ENCODE results near the gene PITX2. TPM values are rescaled to one million over a fixed set of nuclear protein-coding genes. Genes with fewer than 3 reads are reported as not detected.

PITX2 gene
- total RNA-seq, 1 experiment from 2014 or later: not detected

GRCh38 chr4:110620691-110621327, 2.1 kb downstream of the PITX2 start:
- no peaks in the 10 kb centered on the region for H4K20me1 ChIP-seq (ENCODE audit: insufficient read depth, low read depth, low read length)
- no peaks in the 10 kb centered on the region for H3K79me2 ChIP-seq (ENCODE audit: low read length)
- H3K4me1 ChIP-seq (ENCODE audit: low read length): no peaks in the 10 kb centered on the region
- H3K4me3 ChIP-seq (ENCODE audit: low read length): no peak overlapping the region
- H3K36me3 ChIP-seq (ENCODE audit: insufficient read depth, low read length): no peaks in the 10 kb centered on the region
- H3K9me3 ChIP-seq (ENCODE audit: low read length): no peaks in the 10 kb centered on the region
- no peak overlapping the region for H3K27ac ChIP-seq (ENCODE audit: low read length)
- H3K9ac ChIP-seq (ENCODE audit: low read length): no peak overlapping the region
- H3K9me2 ChIP-seq (replicated peaks; ENCODE audit: insufficient read depth, low read length): no peaks in the 10 kb centered on the region
- no peaks in the 10 kb centered on the region for H3K27me3 ChIP-seq (ENCODE audit: low read length)
- H3K4me2 ChIP-seq (ENCODE audit: low read depth, low read length, poor library complexity, severe bottlenecking): no peak overlapping the region
- DNase-seq: no peak
- no peak overlapping the region for H2AFZ ChIP-seq (ENCODE audit: low read length)

GRCh38 chr4:110620322-110620690, 2.6 kb downstream of the PITX2 start:
- Histone ChIP-seq H3K27me3 (ENCODE audit: low read length) (no peaks in the 10 kb centered on the region), H3K9me3 (ENCODE audit: low read length) (no peaks in the 10 kb centered on the region), H3K9ac (ENCODE audit: low read length) (no peak overlapping the region)

GRCh38 chr4:110619463-110620247, 3.2 kb downstream of the PITX2 start:
- Histone ChIP-seq H3K9me3 (ENCODE audit: low read length) (no peaks in the 10 kb centered on the region), H4K20me1 (ENCODE audit: insufficient read depth, low read depth, low read length) (no peaks in the 10 kb centered on the region), H2AFZ (ENCODE audit: low read length) (no peak overlapping the region), H3K27ac (ENCODE audit: low read length) (no peak overlapping the region), H3K9me2 (replicated peaks; ENCODE audit: insufficient read depth, low read length) (no peaks in the 10 kb centered on the region), H3K9ac (ENCODE audit: low read length) (no peak overlapping the region), H3K79me2 (ENCODE audit: low read length) (no peaks in the 10 kb centered on the region), H3K4me2 (ENCODE audit: low read depth, low read length, poor library complexity, severe bottlenecking) (no peak overlapping the region), H3K36me3 (ENCODE audit: insufficient read depth, low read length) (no peaks in the 10 kb centered on the region), H3K27me3 (ENCODE audit: low read length) (no peaks in the 10 kb centered on the region), H3K4me3 (ENCODE audit: low read length) (no peak overlapping the region), H3K4me1 (ENCODE audit: low read length) (no peaks in the 10 kb centered on the region)
- DNase-seq: no peak

More at GRCh38 chr4:110620322-110620690, 2.6 kb downstream of the PITX2 start:
- H3K9me2 ChIP-seq (replicated peaks; ENCODE audit: insufficient read depth, low read length): no peaks in the 10 kb centered on the region
- no peaks in the 10 kb centered on the region for H3K79me2 ChIP-seq (ENCODE audit: low read length)
- no peak overlapping the region for H3K27ac ChIP-seq (ENCODE audit: low read length)
- H3K36me3 ChIP-seq (ENCODE audit: insufficient read depth, low read length): no peaks in the 10 kb centered on the region
- no peak for DNase-seq
- no peak overlapping the region for H3K4me3 ChIP-seq (ENCODE audit: low read length)
- no peak overlapping the region for H2AFZ ChIP-seq (ENCODE audit: low read length)
- H4K20me1 ChIP-seq (ENCODE audit: insufficient read depth, low read depth, low read length): no peaks in the 10 kb centered on the region
- H3K4me2 ChIP-seq (ENCODE audit: low read depth, low read length, poor library complexity, severe bottlenecking): no peak overlapping the region
- H3K4me1 ChIP-seq (ENCODE audit: low read length): no peaks in the 10 kb centered on the region

- Histone ChIP-seq H3K79me2 (ENCODE audit: low read length) (no peaks in the 10 kb centered on the region), H3K4me1 (ENCODE audit: low read length) (no peaks in the 10 kb centered on the region), H3K4me3 (ENCODE audit: low read length) (no peak overlapping the region), H2AFZ (ENCODE audit: low read length) (no peak overlapping the region), H3K27me3 (ENCODE audit: low read length) (no peaks in the 10 kb centered on the region), H3K9me2 (replicated peaks; ENCODE audit: insufficient read depth, low read length) (no peaks in the 10 kb centered on the region), H3K27ac (ENCODE audit: low read length) (no peak overlapping the region), H3K36me3 (ENCODE audit: insufficient read depth, low read length) (no peaks in the 10 kb centered on the region), H4K20me1 (ENCODE audit: insufficient read depth, low read depth, low read length) (no peaks in the 10 kb centered on the region), H3K9ac (ENCODE audit: low read length) (no peak overlapping the region), H3K4me2 (ENCODE audit: low read depth, low read length, poor library complexity, severe bottlenecking) (no peak overlapping the region), H3K9me3 (ENCODE audit: low read length) (no peaks in the 10 kb centered on the region)
- no peak for DNase-seq
Observed at GRCh38 chr4:110618581-110619462, 4.1 kb downstream of the PITX2 start.

DNA sequence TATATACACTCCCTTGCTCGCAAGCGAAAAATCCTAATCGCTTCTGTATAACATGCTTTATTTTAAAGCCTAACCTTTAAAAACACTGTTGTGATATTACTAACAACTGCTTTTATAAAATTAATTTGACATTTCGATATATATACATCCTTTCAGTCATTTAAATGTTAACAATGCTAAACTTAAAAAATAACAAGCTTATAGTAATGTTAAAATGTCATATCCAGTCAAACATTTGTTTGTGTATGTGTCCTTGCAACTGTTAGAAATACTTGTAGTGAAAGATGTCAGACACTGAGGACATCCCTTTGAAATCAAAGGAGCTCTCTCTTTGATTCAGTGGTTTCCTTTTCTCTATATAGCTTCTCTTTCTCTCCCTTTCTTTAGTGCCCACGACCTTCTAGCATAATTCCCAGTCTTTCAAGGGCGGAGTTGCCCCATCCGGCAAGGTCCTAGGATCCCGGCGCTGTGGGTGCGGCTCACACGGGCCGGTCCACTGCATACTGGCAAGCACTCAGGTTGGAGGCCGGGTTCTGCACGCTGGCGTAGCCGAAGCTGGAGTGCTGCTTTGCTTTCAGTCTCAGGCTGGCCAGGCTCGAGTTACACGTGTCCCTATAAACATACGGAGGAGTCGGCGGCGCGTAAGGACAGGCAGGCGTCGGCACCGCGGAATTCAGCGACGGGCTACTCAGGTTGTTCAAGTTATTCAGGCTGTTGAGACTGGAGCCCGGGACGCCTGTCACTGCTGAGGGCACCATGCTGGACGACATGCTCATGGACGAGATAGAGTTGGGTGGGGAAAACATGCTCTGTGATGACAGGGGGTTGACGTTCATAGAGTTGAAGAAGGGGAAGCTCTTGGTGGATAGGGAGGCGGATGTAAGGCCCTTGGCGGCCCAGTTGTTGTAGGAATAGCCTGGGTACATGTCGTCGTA, 5.0 kb downstream of the PITX2 start:
- no peak overlapping the region for H3K9ac ChIP-seq (ENCODE audit: low read length)
- no peak for DNase-seq
- H3K4me1 ChIP-seq (ENCODE audit: low read length): no peaks in the 10 kb centered on the region
- no peak overlapping the region for H3K4me2 ChIP-seq (ENCODE audit: low read depth, low read length, poor library complexity, severe bottlenecking)
- H2AFZ ChIP-seq (ENCODE audit: low read length): no peak overlapping the region
- no peaks in the 10 kb centered on the region for H4K20me1 ChIP-seq (ENCODE audit: insufficient read depth, low read depth, low read length)
- no peaks in the 10 kb centered on the region for H3K36me3 ChIP-seq (ENCODE audit: insufficient read depth, low read length)
- H3K4me3 ChIP-seq (ENCODE audit: low read length): no peak overlapping the region
- no peaks in the 10 kb centered on the region for H3K27me3 ChIP-seq (ENCODE audit: low read length)
- H3K79me2 ChIP-seq (ENCODE audit: low read length): no peaks in the 10 kb centered on the region
- no peak overlapping the region for H3K27ac ChIP-seq (ENCODE audit: low read length)
- H3K9me2 ChIP-seq (replicated peaks; ENCODE audit: insufficient read depth, low read length): no peaks in the 10 kb centered on the region
- H3K9me3 ChIP-seq (ENCODE audit: low read length): no peaks in the 10 kb centered on the region

DNA sequence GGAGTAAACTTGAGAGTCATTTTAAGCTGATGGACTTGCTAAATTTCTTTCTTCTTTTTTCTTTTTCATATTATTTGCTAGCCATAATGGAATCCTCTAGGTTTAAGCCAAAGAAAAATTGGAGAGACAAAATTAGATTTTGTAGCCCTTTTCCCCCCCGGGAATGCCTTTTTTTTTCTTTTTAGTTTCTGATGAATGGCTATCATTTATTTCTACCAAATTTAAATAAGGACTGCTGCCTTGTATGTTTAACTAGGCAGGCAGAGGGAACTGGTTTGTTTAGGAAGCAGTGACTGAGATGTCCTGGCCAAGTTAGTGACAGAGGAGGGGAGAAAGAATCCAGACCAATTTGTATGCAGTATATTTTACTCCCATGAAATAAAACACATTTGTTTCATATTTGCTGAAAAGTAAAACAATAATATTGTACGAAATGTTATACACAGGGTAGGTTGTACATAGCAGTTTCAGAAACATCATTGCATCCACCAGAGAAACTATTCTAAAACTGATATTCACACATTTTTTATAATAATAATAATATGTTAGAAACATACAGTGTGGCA, 5.7 kb downstream of the PITX2 start:
- H3K36me3 ChIP-seq (ENCODE audit: insufficient read depth, low read length): no peaks in the 10 kb centered on the region
- no peak overlapping the region for H3K4me3 ChIP-seq (ENCODE audit: low read length)
- no peak overlapping the region for H3K9ac ChIP-seq (ENCODE audit: low read length)
- H3K79me2 ChIP-seq (ENCODE audit: low read length): no peaks in the 10 kb centered on the region
- no peaks in the 10 kb centered on the region for H3K9me3 ChIP-seq (ENCODE audit: low read length)
- H4K20me1 ChIP-seq (ENCODE audit: insufficient read depth, low read depth, low read length): no peaks in the 10 kb centered on the region
- H3K27ac ChIP-seq (ENCODE audit: low read length): no peak overlapping the region
- no peak overlapping the region for H2AFZ ChIP-seq (ENCODE audit: low read length)
- H3K27me3 ChIP-seq (ENCODE audit: low read length): no peaks in the 10 kb centered on the region
- no peaks in the 10 kb centered on the region for H3K4me1 ChIP-seq (ENCODE audit: low read length)
- no peaks in the 10 kb centered on the region for H3K9me2 ChIP-seq (replicated peaks; ENCODE audit: insufficient read depth, low read length)
- no peak overlapping the region for H3K4me2 ChIP-seq (ENCODE audit: low read depth, low read length, poor library complexity, severe bottlenecking)
- DNase-seq: no peak

GRCh38 chr4:110616238-110617074, 6.4 kb downstream of the PITX2 start:
- no peak for DNase-seq
- H3K79me2 ChIP-seq (ENCODE audit: low read length): no peaks in the 10 kb centered on the region
- no peaks in the 10 kb centered on the region for H3K9me2 ChIP-seq (replicated peaks; ENCODE audit: insufficient read depth, low read length)
- H3K4me1 ChIP-seq (ENCODE audit: low read length): no peaks in the 10 kb centered on the region
- H4K20me1 ChIP-seq (ENCODE audit: insufficient read depth, low read depth, low read length): no peaks in the 10 kb centered on the region
- H3K9ac ChIP-seq (ENCODE audit: low read length): no peak overlapping the region
- no peak overlapping the region for H3K27ac ChIP-seq (ENCODE audit: low read length)
- no peaks in the 10 kb centered on the region for H3K36me3 ChIP-seq (ENCODE audit: insufficient read depth, low read length)
- no peak overlapping the region for H2AFZ ChIP-seq (ENCODE audit: low read length)
- H3K4me3 ChIP-seq (ENCODE audit: low read length): no peak overlapping the region
- H3K4me2 ChIP-seq (ENCODE audit: low read depth, low read length, poor library complexity, severe bottlenecking): no peak overlapping the region
- H3K27me3 ChIP-seq (ENCODE audit: low read length): no peaks in the 10 kb centered on the region
- H3K9me3 ChIP-seq (ENCODE audit: low read length): no peaks in the 10 kb centered on the region
